ENCODE measurements around the gene ZNF469. TPM values are rescaled to one million over a fixed set of nuclear protein-coding genes. Genes with fewer than 3 reads are reported as not detected.

The ZNF469 gene
- total and polyA plus RNA-seq, 4 donors: 0.38 to 5.2 (median 1.2) TPM

GRCh38 chr16:88338896-88339295 lies 43.9 kb upstream of the ZNF469 start:
- H3K4me1 ChIP-seq (ENCODE audit: control insufficient read depth in 1 of 2, insufficient read depth in 2 of 2, low read length in 2 of 2): no peaks in the 10 kb centered on the region
- H3K27ac ChIP-seq (ENCODE audit: low read depth in 1 of 2, low read length in 2 of 2): no peak overlapping the region
- DNase-seq (peak in 1 of 2 donors; percentile 62), ATAC-seq (ENCODE audit: low FRiP score) (no peak)
- H3K9me3 ChIP-seq (ENCODE audit: control insufficient read depth, low read length): peaks cover 2% of the 10 kb centered on the region
- H3K4me3 ChIP-seq (ENCODE audit: low read length in 2 of 2): no peak overlapping the region
- WGBS, 2 donors: 80 to 83% methylated on average over 7 of the region's 7 CpGs
- no peaks in the 10 kb centered on the region for H3K36me3 ChIP-seq (ENCODE audit: control insufficient read depth in 1 of 2, insufficient read depth in 2 of 2, low read length in 1 of 2)
- intact Hi-C loops (cut with DNase I): no loop called here
- no peaks in the 10 kb centered on the region for H3K27me3 ChIP-seq (ENCODE audit: control insufficient read depth in 1 of 2, insufficient read depth in 2 of 2, low read length in 1 of 2)

- WGBS, 2 donors: 74 to 83% methylated on average over 20 of the region's 20 CpGs
- intact Hi-C loops (cut with DNase I): no loop called here
- Histone ChIP-seq H3K27me3 (ENCODE audit: control insufficient read depth in 1 of 2, insufficient read depth in 2 of 2, low read length in 1 of 2) (no peaks in the 10 kb centered on the region), H3K27ac (ENCODE audit: low read depth in 1 of 2, low read length in 2 of 2) (no peak overlapping the region), H3K36me3 (ENCODE audit: control insufficient read depth in 1 of 2, insufficient read depth in 2 of 2, low read length in 1 of 2) (no peaks in the 10 kb centered on the region), H3K9me3 (ENCODE audit: control insufficient read depth, low read length) (peaks cover 2% of the 10 kb centered on the region), H3K4me1 (ENCODE audit: control insufficient read depth in 1 of 2, insufficient read depth in 2 of 2, low read length in 2 of 2) (no peaks in the 10 kb centered on the region), H3K4me3 (ENCODE audit: low read length in 2 of 2) (no peak overlapping the region)
- DNase-seq (peak in 1 of 2 donors; percentile 62), ATAC-seq (ENCODE audit: low FRiP score) (no peak)
Observed at GRCh38 chr16:88339930-88340754, 42.6 kb upstream of the ZNF469 start.

GRCh38 chr16:88340755-88341150 lies 42.0 kb upstream of the ZNF469 start:
- Histone ChIP-seq H3K27ac (ENCODE audit: low read depth in 1 of 2, low read length in 2 of 2) (no peak overlapping the region), H3K36me3 (ENCODE audit: control insufficient read depth in 1 of 2, insufficient read depth in 2 of 2, low read length in 1 of 2) (no peaks in the 10 kb centered on the region), H3K4me1 (ENCODE audit: control insufficient read depth in 1 of 2, insufficient read depth in 2 of 2, low read length in 2 of 2) (no peaks in the 10 kb centered on the region), H3K4me3 (ENCODE audit: low read length in 2 of 2) (no peak overlapping the region), H3K27me3 (ENCODE audit: control insufficient read depth in 1 of 2, insufficient read depth in 2 of 2, low read length in 1 of 2) (no peaks in the 10 kb centered on the region), H3K9me3 (ENCODE audit: control insufficient read depth, low read length) (peaks cover 2% of the 10 kb centered on the region)
- no peak for ATAC-seq (ENCODE audit: low FRiP score)
- WGBS, 2 donors: 85 to 89% methylated on average over 9 to 11 of the region's 11 CpGs
- intact Hi-C loops (cut with DNase I): no loop called here
- no peak for DNase-seq

GRCh38 chr16:88341551-88342290 lies 41.0 kb upstream of the ZNF469 start:
- no peak for ATAC-seq (ENCODE audit: low FRiP score)

GRCh38 chr16:88342491-88342890 lies 40.3 kb upstream of the ZNF469 start:
- Histone ChIP-seq H3K4me3 (ENCODE audit: low read length in 2 of 2) (no peak overlapping the region), H3K4me1 (ENCODE audit: control insufficient read depth in 1 of 2, insufficient read depth in 2 of 2, low read length in 2 of 2) (no peaks in the 10 kb centered on the region), H3K27ac (ENCODE audit: low read depth in 1 of 2, low read length in 2 of 2) (no peak overlapping the region), H3K9me3 (ENCODE audit: control insufficient read depth, low read length) (peaks cover 2% of the 10 kb centered on the region), H3K36me3 (ENCODE audit: control insufficient read depth in 1 of 2, insufficient read depth in 2 of 2, low read length in 1 of 2) (no peaks in the 10 kb centered on the region), H3K27me3 (ENCODE audit: control insufficient read depth in 1 of 2, insufficient read depth in 2 of 2, low read length in 1 of 2) (no peaks in the 10 kb centered on the region)
- 92 to 95% methylated on average over 16 of the region's 16 CpGs for WGBS, 2 donors
- DNase-seq (peak; percentile 35 to 56), ATAC-seq (ENCODE audit: low FRiP score) (no peak)
- intact Hi-C loops (cut with DNase I): no loop called here

More at GRCh38 chr16:88341551-88342290, 41.0 kb upstream of the ZNF469 start:
- Histone ChIP-seq H3K4me1 (ENCODE audit: control insufficient read depth in 1 of 2, insufficient read depth in 2 of 2, low read length in 2 of 2) (no peaks in the 10 kb centered on the region), H3K4me3 (ENCODE audit: low read length in 2 of 2) (no peak overlapping the region), H3K9me3 (ENCODE audit: control insufficient read depth, low read length) (peaks cover 2% of the 10 kb centered on the region), H3K27ac (ENCODE audit: low read depth in 1 of 2, low read length in 2 of 2) (no peak overlapping the region), H3K36me3 (ENCODE audit: control insufficient read depth in 1 of 2, insufficient read depth in 2 of 2, low read length in 1 of 2) (no peaks in the 10 kb centered on the region), H3K27me3 (ENCODE audit: control insufficient read depth in 1 of 2, insufficient read depth in 2 of 2, low read length in 1 of 2) (no peaks in the 10 kb centered on the region)
- 94 to 95% methylated on average over 24 of the region's 24 CpGs for WGBS, 2 donors
- DNase-seq: peak; percentile 40 to 67
- intact Hi-C loops (cut with DNase I): no loop called here

GRCh38 chr16:88343271-88343791 lies 39.4 kb upstream of the ZNF469 start:
- no peaks in the 10 kb centered on the region for H3K36me3 ChIP-seq (ENCODE audit: control insufficient read depth in 1 of 2, insufficient read depth in 2 of 2, low read length in 1 of 2)
- H3K27me3 ChIP-seq (ENCODE audit: control insufficient read depth in 1 of 2, insufficient read depth in 2 of 2, low read length in 1 of 2): no peaks in the 10 kb centered on the region
- DNase-seq (peak; percentile 11 to 36), ATAC-seq (ENCODE audit: low FRiP score) (no peak)
- no peaks in the 10 kb centered on the region for H3K4me1 ChIP-seq (ENCODE audit: control insufficient read depth in 1 of 2, insufficient read depth in 2 of 2, low read length in 2 of 2)
- H3K27ac ChIP-seq (ENCODE audit: low read depth in 1 of 2, low read length in 2 of 2): no peak overlapping the region
- H3K9me3 ChIP-seq (ENCODE audit: control insufficient read depth, low read length): peaks cover 2% of the 10 kb centered on the region
- no peak overlapping the region for H3K4me3 ChIP-seq (ENCODE audit: low read length in 2 of 2)
- intact Hi-C loops (cut with DNase I): no loop called here
- WGBS, 2 donors: 90 to 94% methylated on average over 8 of the region's 8 CpGs

GRCh38 chr16:88344411-88345030 lies 38.2 kb upstream of the ZNF469 start:
- Histone ChIP-seq H3K9me3 (ENCODE audit: control insufficient read depth, low read length) (peaks cover 2% of the 10 kb centered on the region), H3K36me3 (ENCODE audit: control insufficient read depth in 1 of 2, insufficient read depth in 2 of 2, low read length in 1 of 2) (no peaks in the 10 kb centered on the region), H3K27ac (ENCODE audit: low read depth in 1 of 2, low read length in 2 of 2) (no peak overlapping the region), H3K27me3 (ENCODE audit: control insufficient read depth in 1 of 2, insufficient read depth in 2 of 2, low read length in 1 of 2) (no peaks in the 10 kb centered on the region), H3K4me1 (ENCODE audit: control insufficient read depth in 1 of 2, insufficient read depth in 2 of 2, low read length in 2 of 2) (no peaks in the 10 kb centered on the region), H3K4me3 (ENCODE audit: low read length in 2 of 2) (no peak overlapping the region)
- WGBS, 2 donors: 94 to 96% methylated on average over 18 to 20 of the region's 20 CpGs
- intact Hi-C loops (cut with DNase I): no loop called here
- no peak for ATAC-seq (ENCODE audit: low FRiP score)
- peak; percentile 38 to 60 for DNase-seq

- no peak overlapping the region for H3K27ac ChIP-seq (ENCODE audit: low read depth in 1 of 2, low read length in 2 of 2)
- intact Hi-C loops (cut with DNase I): no loop called here
- H3K36me3 ChIP-seq (ENCODE audit: control insufficient read depth in 1 of 2, insufficient read depth in 2 of 2, low read length in 1 of 2): no peaks in the 10 kb centered on the region
- H3K9me3 ChIP-seq (ENCODE audit: control insufficient read depth, low read length): peaks cover 2% of the 10 kb centered on the region
- DNase-seq (peak; percentile 40 to 77), ATAC-seq (ENCODE audit: low FRiP score) (no peak)
- 85 to 86% methylated on average over 18 of the region's 18 CpGs for WGBS, 2 donors
- H3K4me3 ChIP-seq (ENCODE audit: low read length in 2 of 2): no peak overlapping the region
- H3K27me3 ChIP-seq (ENCODE audit: control insufficient read depth in 1 of 2, insufficient read depth in 2 of 2, low read length in 1 of 2): no peaks in the 10 kb centered on the region
- no peaks in the 10 kb centered on the region for H3K4me1 ChIP-seq (ENCODE audit: control insufficient read depth in 1 of 2, insufficient read depth in 2 of 2, low read length in 2 of 2)
Observed at GRCh38 chr16:88345031-88345720, 37.6 kb upstream of the ZNF469 start.
